HEK293T (cell line): ENCODE data around the gene CPVL.

ENCODE experiments used
- CTCF ChIA-PET: fragments of 350-600 bp; formaldehyde crosslinking; extraction: SDS; loops from one replicate; lab custom pipeline; 2021; ENCODE audit warnings: antibody characterized with exemption, inconsistent platforms; lab: Yijun Ruan, JAX
- POLR2A ChIA-PET: fragments of 350-600 bp; formaldehyde crosslinking; extraction: SDS; loops from one replicate; lab custom pipeline; 2020; ENCODE audit warnings: antibody characterized with exemption, inconsistent platforms; lab: Yijun Ruan, JAX
- DNase-seq: peaks from one replicate; pipeline ENCODE4 v3.0.0; 2012; ENCODE audit warnings: mixed read lengths; ENCODE audit errors: extremely low spot score
- ARNT ChIP-seq: fragments of 450-650 bp; IDR thresholded peaks from 2 replicates; pipeline ENCODE4 v1.6.1; 2017; ENCODE audit warnings: mild to moderate bottlenecking
- BHLHE40 ChIP-seq: fragments of 450-650 bp; IDR thresholded peaks from 2 replicates; pipeline ENCODE4 v1.6.1; 2016; ENCODE audit warnings: mild to moderate bottlenecking, moderate library complexity, borderline replicate concordance
- CTBP1 ChIP-seq: fragments of 450-650 bp; IDR thresholded peaks from 2 replicates; pipeline ENCODE4 v1.6.1; 2016; ENCODE audit warnings: borderline replicate concordance
- ELF4 ChIP-seq: fragments of 450-650 bp; IDR thresholded peaks from 2 replicates; pipeline ENCODE4 v1.6.1; 2017; ENCODE audit warnings: antibody characterized with exemption
- FOXA1 ChIP-seq: fragments of 450-650 bp; IDR thresholded peaks from 2 replicates; pipeline ENCODE4 v1.6.1; 2016; ENCODE audit warnings: mild to moderate bottlenecking
- FOXK2 ChIP-seq: fragments of 450-650 bp; IDR thresholded peaks from 2 replicates; pipeline ENCODE4 v1.6.1; 2016; ENCODE audit warnings: mild to moderate bottlenecking
- FOXM1 ChIP-seq: fragments of 450-650 bp; IDR thresholded peaks from 2 replicates; pipeline ENCODE4 v1.6.1; 2017; ENCODE audit warnings: mild to moderate bottlenecking, borderline replicate concordance
- HDGF ChIP-seq: fragments of 450-650 bp; IDR thresholded peaks from 2 replicates; pipeline ENCODE4 v1.6.1; 2017; ENCODE audit warnings: antibody characterized with exemption, borderline replicate concordance
- L3MBTL2 ChIP-seq: fragments of 450-650 bp; conservative IDR thresholded peaks from 2 replicates; pipeline ENCODE4 v1.6.1; 2016; ENCODE audit warnings: mild to moderate bottlenecking
- LEF1 ChIP-seq: fragments of 450-650 bp; IDR thresholded peaks from 2 replicates; pipeline ENCODE4 v1.6.1; 2017; ENCODE audit warnings: mild to moderate bottlenecking, borderline replicate concordance
- NFRKB ChIP-seq: fragments of 450-650 bp; IDR thresholded peaks from 2 replicates; pipeline ENCODE4 v1.6.1; 2016; ENCODE audit warnings: mild to moderate bottlenecking, moderate library complexity
- SP1 ChIP-seq: fragments of 450-650 bp; IDR thresholded peaks from 2 replicates; pipeline ENCODE4 v1.6.1; 2017
- SUZ12 ChIP-seq: fragments of 450-650 bp; IDR thresholded peaks from 2 replicates; pipeline ENCODE4 v1.6.1; 2016; ENCODE audit warnings: mild to moderate bottlenecking
- TARDBP ChIP-seq: fragments of 450-650 bp; IDR thresholded peaks from 2 replicates; pipeline ENCODE4 v1.6.1; 2016
- TF ChIP-seq, protein P1 (sequence below): fragments of 450-650 bp; IDR thresholded peaks from 2 replicates; pipeline ENCODE4 v1.6.1; 2016

CPVL gene

DNA sequence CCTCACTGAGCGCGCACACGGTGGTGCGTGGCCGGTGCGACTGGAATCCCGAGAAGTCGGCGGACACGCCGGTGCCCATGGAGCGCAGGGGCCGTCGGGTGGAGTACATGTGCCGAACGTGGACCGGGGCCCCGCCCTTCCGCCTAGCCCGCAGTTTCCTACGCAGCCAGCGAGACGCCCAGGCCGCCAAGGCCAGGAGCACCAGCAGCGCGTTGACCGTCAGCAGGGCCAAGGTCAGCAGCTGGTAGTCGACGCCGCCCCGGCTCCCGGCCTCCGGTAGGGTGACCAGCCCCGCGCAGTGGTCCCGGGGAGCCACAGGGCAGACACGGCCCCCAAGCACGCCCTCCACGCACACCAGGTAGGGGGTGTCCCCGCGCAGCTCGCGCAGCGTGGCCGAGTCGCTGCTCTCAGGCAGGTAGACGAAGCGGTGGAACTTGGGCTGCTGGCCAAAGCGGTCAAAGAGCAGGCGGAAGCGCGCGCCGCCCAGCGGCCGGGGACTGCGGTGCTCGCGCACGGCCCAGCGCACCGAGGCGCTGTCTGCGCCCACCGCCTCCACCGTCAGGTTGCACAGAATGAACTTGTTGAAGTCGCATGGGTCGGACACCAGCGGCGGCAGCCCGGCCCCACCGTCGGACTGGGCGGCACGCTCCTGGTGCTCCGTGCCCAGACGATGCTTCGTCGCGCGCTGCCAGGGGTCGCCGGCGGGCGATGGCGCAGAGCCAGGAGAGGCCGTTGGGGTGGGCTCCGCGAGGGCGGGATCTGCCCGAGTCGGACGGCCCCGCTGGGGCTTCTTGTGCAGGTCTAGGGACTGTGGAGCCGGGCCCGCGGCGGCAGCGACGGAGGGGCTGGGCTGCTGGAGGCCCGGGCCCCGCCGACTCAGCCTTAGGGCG, 190.4 kb downstream of the CPVL start:
- TF ChIP-seq SP1: no peak
- peak; percentile 74 for TF ChIP-seq L3MBTL2
- peak; percentile 89 for DNase-seq
- POLR2A ChIA-PET: interaction anchor here (0.6 kb wide), 1 partner anchor 299 kb away, joined by 3 read pairs; no protein-coding TSS in a partner anchor
- CTCF ChIA-PET: interaction anchor here (0.5 to 2.5 kb wide), 27 partner anchors 8 to 704 kb away, joined by 3 to 40 read pairs (median 4); no protein-coding TSS in a partner anchor

DNA sequence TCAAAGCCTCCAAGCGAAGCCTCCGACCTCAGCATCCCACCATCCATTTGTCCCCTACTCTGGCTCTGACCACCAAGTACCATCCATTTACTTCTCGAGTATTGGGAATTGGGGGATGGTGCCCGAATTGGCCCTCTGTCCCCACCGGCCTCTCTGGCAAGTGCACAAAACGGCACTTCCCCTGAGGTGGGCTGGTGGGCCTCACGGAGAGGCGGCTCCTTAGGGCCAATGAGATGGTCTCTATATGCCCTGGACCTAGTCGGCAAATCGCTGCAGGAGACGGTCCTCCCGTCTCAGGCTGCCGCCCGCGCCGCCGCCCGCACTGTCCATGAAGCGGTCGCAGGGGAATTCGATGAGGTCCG, 191.0 kb downstream of the CPVL start:
- ChIA-PET CTCF (interaction anchor here (1.3 to 2.5 kb wide), 6 partner anchors 9 to 151 kb away, joined by 3 to 40 read pairs (median 5); no protein-coding TSS in a partner anchor), POLR2A (no interaction called here)
- TF ChIP-seq L3MBTL2: no peak
- no peak for TF ChIP-seq SP1
- no peak for DNase-seq

DNA sequence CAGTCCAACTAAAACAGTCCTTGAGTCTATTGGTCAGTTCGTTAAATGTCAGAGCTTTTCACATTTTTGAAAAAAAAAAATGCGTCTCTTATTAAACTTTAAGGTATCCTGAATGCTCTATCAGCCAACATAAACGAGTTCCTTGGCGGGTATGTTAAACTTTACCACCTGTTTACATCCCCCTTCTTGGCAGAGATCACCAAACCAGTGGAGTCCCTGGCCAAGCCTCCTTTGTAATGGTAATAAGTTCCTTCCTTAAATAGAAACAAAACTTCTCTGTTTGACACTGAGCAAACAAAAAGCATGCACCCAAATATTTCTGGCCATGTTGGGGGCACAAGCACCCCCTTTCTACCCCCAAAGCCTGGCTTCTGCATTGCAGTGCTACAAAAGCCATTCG, 191.4 kb downstream of the CPVL start:
- TF ChIP-seq TARDBP: no peak
- TF ChIP-seq BHLHE40: no peak
- no peak for TF ChIP-seq SUZ12
- no peak for TF ChIP-seq ELF4
- TF ChIP-seq FOXK2: no peak
- no peak for TF ChIP-seq HDGF
- no peak for TF ChIP-seq LEF1
- ChIA-PET CTCF (interaction anchor here (1.3 to 2.0 kb wide), 3 partner anchors 9 to 152 kb away, joined by 3 to 6 read pairs (median 4); no protein-coding TSS in a partner anchor), POLR2A (no interaction called here)
- no peak for DNase-seq

DNA sequence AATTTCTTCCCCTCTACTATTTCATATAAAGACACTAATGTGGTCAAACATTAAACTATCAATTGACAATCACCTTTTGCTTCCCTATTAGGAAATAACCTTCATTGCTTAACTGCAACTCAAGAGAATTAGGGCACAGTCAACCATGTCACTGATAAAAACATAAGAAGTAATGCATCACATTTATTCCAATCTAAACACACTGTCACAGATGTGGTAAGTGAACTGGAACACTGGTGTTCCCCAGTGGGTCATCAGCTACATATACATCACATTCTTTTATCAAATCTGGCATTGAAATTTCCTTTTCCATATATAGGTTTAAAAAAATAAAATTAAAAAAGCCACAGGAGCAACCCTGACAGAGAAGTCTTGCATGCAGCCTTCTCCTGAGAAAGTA, 191.9 kb downstream of the CPVL start:
- POLR2A ChIA-PET: no interaction called here
- CTCF ChIA-PET: interaction anchor here (1.3 to 1.5 kb wide), 2 partner anchors 10 to 152 kb away, joined by 3 to 4 read pairs; no protein-coding TSS in a partner anchor

DNA sequence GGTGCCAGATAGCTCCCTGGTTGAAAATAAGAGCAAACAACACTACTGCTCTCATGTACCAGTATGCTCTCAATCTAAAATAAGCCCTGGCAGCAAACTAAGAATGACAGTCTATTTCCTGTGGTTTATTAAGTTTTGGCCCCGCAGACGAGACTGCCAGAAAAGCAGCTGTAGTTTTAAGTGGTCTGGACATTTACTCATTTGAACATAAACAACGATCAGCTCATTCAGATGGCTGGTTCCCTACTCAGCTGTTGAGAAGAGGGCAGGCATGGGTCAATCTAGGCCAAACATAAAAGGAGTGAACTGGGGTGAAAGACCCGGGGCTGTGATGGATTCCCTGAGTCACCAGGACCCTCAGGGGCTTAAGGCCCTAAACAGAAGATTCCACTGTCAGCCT, 192.7 kb downstream of the CPVL start:
- TF ChIP-seq FOXM1: no peak
- no peak for TF ChIP-seq SP1
- TF ChIP-seq HDGF: no peak
- no peak for TF ChIP-seq CTBP1
- TF ChIP-seq FOXK2: no peak
- POLR2A ChIA-PET: interaction anchor here (0.8 kb wide), 1 partner anchor 174 kb away, joined by 3 read pairs; no protein-coding TSS in a partner anchor
- CTCF ChIA-PET: interaction anchor here (0.6 to 2.0 kb wide), 4 partner anchors 25 to 166 kb away, joined by 4 to 7 read pairs (median 4); no protein-coding TSS in a partner anchor
- no peak for DNase-seq

More for the DNA sequence above, 191.9 kb downstream of the CPVL start:
- TF ChIP-seq TARDBP: no peak
- no peak for TF ChIP-seq SP1
- TF ChIP-seq, protein P1, sequence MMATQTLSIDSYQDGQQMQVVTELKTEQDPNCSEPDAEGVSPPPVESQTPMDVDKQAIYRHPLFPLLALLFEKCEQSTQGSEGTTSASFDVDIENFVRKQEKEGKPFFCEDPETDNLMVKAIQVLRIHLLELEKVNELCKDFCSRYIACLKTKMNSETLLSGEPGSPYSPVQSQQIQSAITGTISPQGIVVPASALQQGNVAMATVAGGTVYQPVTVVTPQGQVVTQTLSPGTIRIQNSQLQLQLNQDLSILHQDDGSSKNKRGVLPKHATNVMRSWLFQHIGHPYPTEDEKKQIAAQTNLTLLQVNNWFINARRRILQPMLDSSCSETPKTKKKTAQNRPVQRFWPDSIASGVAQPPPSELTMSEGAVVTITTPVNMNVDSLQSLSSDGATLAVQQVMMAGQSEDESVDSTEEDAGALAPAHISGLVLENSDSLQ: no peak
- no peak for TF ChIP-seq FOXA1
- TF ChIP-seq FOXM1: no peak
- TF ChIP-seq NFRKB: no peak
- no peak for TF ChIP-seq HDGF
- TF ChIP-seq L3MBTL2: no peak
- no peak for TF ChIP-seq ARNT
- no peak for TF ChIP-seq BHLHE40
- no peak for TF ChIP-seq LEF1
- DNase-seq: no peak
